GM12878 (cell line): Measurements from ENCODE around the gene AMBRA1. TPM values are rescaled to one million over a fixed set of nuclear protein-coding genes. Genes with fewer than 3 reads are reported as not detected.

Experiments used
- BACH1 ChIP-seq: fragments of 450-650 bp; IDR thresholded peaks from 2 replicates; pipeline ENCODE4 v1.6.1; 2017; ENCODE audit warnings: mild to moderate bottlenecking, borderline replicate concordance
- BHLHE40 ChIP-seq, 2 experiments: fragments of 450-650 bp in 1 of 2; IDR thresholded peaks; 2 replicates each; pipeline ENCODE4 v1.6.1; 2011 to 2017; ENCODE audit warnings: low read depth in 2 of 2, borderline replicate concordance in 1 of 2, improper control_type of control experiment in 1 of 2, low read length in 1 of 2, mild to moderate bottlenecking in 1 of 2
- CTCF ChIP-seq, 3 experiments: IDR thresholded peaks in 2 of 3; conservative IDR thresholded peaks in 1 of 3; 2 replicates each; pipeline ENCODE4 v1.5.1; 2011; ENCODE audit warnings: low read depth in 3 of 3, low read length in 3 of 3, mild to moderate bottlenecking in 3 of 3, control low read depth in 2 of 3, moderate library complexity in 2 of 3, inconsistent platforms in 1 of 3, mixed read lengths in 1 of 3; ENCODE audit not compliant: control insufficient read depth in 2 of 3, insufficient read depth in 1 of 3; ENCODE audit errors: extremely low read depth in 1 of 3
- DPF2 ChIP-seq: fragments of 450-650 bp; IDR thresholded peaks from 2 replicates; pipeline ENCODE4 v1.6.1; 2017; ENCODE audit warnings: mild to moderate bottlenecking
- GABPA ChIP-seq: IDR thresholded peaks from 2 replicates; pipeline ENCODE4 v1.6.1; 2014; ENCODE audit warnings: antibody characterized with exemption, low read depth, mild to moderate bottlenecking, inconsistent platforms
- GATAD2B ChIP-seq: fragments of 450-650 bp; conservative IDR thresholded peaks from 2 replicates; pipeline ENCODE4 v1.6.1; 2017; ENCODE audit warnings: low read depth, mild to moderate bottlenecking, moderate library complexity
- HCFC1 ChIP-seq: fragments of 150-350 bp; IDR thresholded peaks from 2 replicates; pipeline ENCODE4 v1.6.1; 2014; ENCODE audit warnings: low read length
- HDGF ChIP-seq: fragments of 450-650 bp; IDR thresholded peaks from 2 replicates; pipeline ENCODE4 v1.6.1; 2016; ENCODE audit warnings: antibody characterized with exemption
- MEF2A ChIP-seq: IDR thresholded peaks from 2 replicates; pipeline ENCODE4 v1.6.1; 2011; ENCODE audit warnings: low read depth, mild to moderate bottlenecking, low read length, moderate library complexity; ENCODE audit not compliant: insufficient read depth
- MEF2B ChIP-seq: fragments of 450-650 bp; IDR thresholded peaks from 2 replicates; pipeline ENCODE4 v1.6.1; 2018; ENCODE audit warnings: mild to moderate bottlenecking, moderate library complexity; ENCODE audit not compliant: partially characterized antibody, poor library complexity, severe bottlenecking
- RAD21 ChIP-seq: IDR thresholded peaks from 2 replicates; pipeline ENCODE4 v1.6.1; 2011; ENCODE audit warnings: mild to moderate bottlenecking, low read depth, low read length, moderate library complexity; ENCODE audit not compliant: insufficient read depth
- RB1 ChIP-seq: fragments of 450-650 bp; formaldehyde crosslinking; IDR thresholded peaks from 2 replicates; pipeline ENCODE4 v1.6.1; 2017; ENCODE audit warnings: mild to moderate bottlenecking, borderline replicate concordance
- SKIL ChIP-seq: fragments of 450-650 bp; IDR thresholded peaks from 2 replicates; pipeline ENCODE4 v1.6.1; 2017; ENCODE audit warnings: mild to moderate bottlenecking, low read depth, inconsistent platforms; ENCODE audit not compliant: poor library complexity, severe bottlenecking
- SMC3 ChIP-seq: IDR thresholded peaks from 2 replicates; pipeline ENCODE4 v1.6.1; 2011; ENCODE audit warnings: low read length, improper control_type of control experiment, borderline replicate concordance
- SP1 ChIP-seq: IDR thresholded peaks from one replicate; pipeline ENCODE4 v1.6.1; 2011; ENCODE audit warnings: low read depth, low read length
- YY1 ChIP-seq: IDR thresholded peaks from 2 replicates; pipeline ENCODE4 v1.6.1; 2011; ENCODE audit warnings: low read depth, mild to moderate bottlenecking, low read length
- ZBTB33 ChIP-seq: fragments of 450-650 bp; IDR thresholded peaks from 2 replicates; pipeline ENCODE4 v1.6.1; 2017; ENCODE audit warnings: mild to moderate bottlenecking
- ZBTB40 ChIP-seq: fragments of 450-650 bp; IDR thresholded peaks from 2 replicates; pipeline ENCODE4 v1.6.1; 2016; ENCODE audit warnings: mild to moderate bottlenecking, moderate library complexity, borderline replicate concordance
- polyA plus RNA-seq, 11 experiments: library from polyadenylated mRNA; depleted of rRNA in 4 of 11; unstranded in 6 of 11; stranded (reverse) in 5 of 11; fragments of >200 nt; fragmentation: Nextera tagmentation in 4 of 11; fragmentation: Illumina TruSeq in 1 of 11; extraction: Ambion mirVana in 4 of 11; extraction: Trizol in 1 of 11; gene quantifications; 1 replicate in 1 of 11; 2 replicates in 10 of 11; pipeline versions ENCODE4 v1.2.1 to v1.2.3, GENCODE V29; 2011 to 2016; ENCODE audit warnings: inconsistent platforms in 2 of 11, missing spikeins in 2 of 11, low read depth in 1 of 11
- total RNA-seq, 4 experiments: library from RNA; depleted of rRNA in 3 of 4; stranded (reverse); fragments of >200 nt in 3 of 4; fragmentation: Illumina TruSeq in 1 of 4; extraction: Trizol in 1 of 4; gene quantifications; 2 replicates each; pipeline versions ENCODE4 v1.2.1 to v1.2.3, GENCODE V29; 2013 to 2021

Gene AMBRA1
- total and polyA plus RNA-seq, 10 of the 15 experiments (the other 5 are each of a cell fraction or from before 2014, with no cell fraction given) = 0.57 to 34.3 (median 13.7) TPM

- TF ChIP-seq ZBTB40 = peak; percentile 62; the same call in 1 of the 2 replicates
- peak; percentile 86 to 97 (median 87) for TF ChIP-seq CTCF (IDR thresholded peaks at IDR 0.05 in 2 of 3, conservative IDR thresholded peaks at IDR 0.05 in 1 of 3; ENCODE audit: control insufficient read depth in 2 of 3, extremely low read depth in 1 of 3, insufficient read depth in 1 of 3, low read depth in 3 of 3, low read length in 3 of 3)
- TF ChIP-seq BHLHE40 (IDR thresholded peaks at IDR 0.05; ENCODE audit: borderline replicate concordance in 1 of 2, low read depth in 2 of 2, low read length in 1 of 2) = peak in 1 of 2 experiments; percentile 50; a peak in 2 of 4 replicates
- peak; percentile 57 for TF ChIP-seq MEF2B
- peak; percentile 84; the same call in 1 of the 2 replicates for TF ChIP-seq HDGF
- peak; percentile 67 for TF ChIP-seq GATAD2B
- TF ChIP-seq RAD21 = peak; percentile 50
- peak; percentile 13 for TF ChIP-seq SP1
- peak; percentile 49; the same call in 1 of the 2 replicates for TF ChIP-seq ZBTB33
- TF ChIP-seq SKIL = no peak
- TF ChIP-seq SMC3 = peak; percentile 81; the same call in 1 of the 2 replicates
- TF ChIP-seq RB1 = peak; percentile 25; the same call in 1 of the 2 replicates
- peak; percentile 42; the same call in 1 of the 2 replicates for TF ChIP-seq HCFC1
- TF ChIP-seq DPF2 = 0 out of 2 replicates have a peak, but pooled peaks have one; percentile 40
- TF ChIP-seq BACH1 = peak; percentile 51; the same call in 1 of the 2 replicates
- peak; percentile 70; the same call in 1 of the 2 replicates for TF ChIP-seq GABPA
- TF ChIP-seq YY1 = peak; percentile 66
- TF ChIP-seq MEF2A = no peak
Observed at GRCh38 chr11:46352063-46352841, 241.6 kb downstream of the AMBRA1 start (continued).
